ENCODE data around the gene LRRC18.

LRRC18 gene

GRCh38 chr10:48879451-48879850, 60.2 kb downstream of the LRRC18 start:
- FAIRE-seq, result no peak

GRCh38 chr10:48878091-48878490, 61.5 kb downstream of the LRRC18 start:
- no peak for FAIRE-seq

- no peak for FAIRE-seq
Observed at GRCh38 chr10:48872234-48872633, 67.4 kb downstream of the LRRC18 start.
